H1 (cell line): ENCODE data around the gene WDFY4. TPM values are rescaled to one million over a fixed set of nuclear protein-coding genes. Genes with fewer than 3 reads are reported as not detected.

Experiments
- CTCF ChIA-PET: fragments of 300-600 bp; sonication (Branson Sonifier 250); formaldehyde crosslinking; loops from one replicate; lab custom pipeline; 2021; ENCODE audit not compliant: partially characterized antibody; lab: Charles Lee
- POLR2A ChIA-PET: fragments of 300-600 bp; sonication (Branson Sonifier 250); formaldehyde crosslinking; loops from one replicate; lab custom pipeline; 2021; ENCODE audit warnings: inconsistent platforms; ENCODE audit not compliant: partially characterized antibody; lab: Charles Lee
- DNase-seq, 2 experiments: peaks; one replicate each; pipeline versions ENCODE4 v3.0.0 to v3.0.0-alpha.2; 2010 to 2022; ENCODE audit warnings: low spot score in 2 of 2, low read depth in 1 of 2, mixed read lengths in 1 of 2
- FAIRE-seq: peaks from 2 replicates; lab custom pipeline; 2011; peaks lifted over from hg19 to GRCh38; lab: Jason Lieb, UNC
- H2AFZ ChIP-seq: 2 replicates; pipeline ENCODE4 v1.8.1; 2012; ENCODE audit warnings: low read length, inconsistent platforms
- H2AK5ac ChIP-seq: 2 replicates; pipeline ENCODE4 v1.6.1; 2013; ENCODE audit warnings: low read depth, low read length
- H2BK120ac ChIP-seq: replicated peaks from 2 replicates; pipeline ENCODE3; 2013; ENCODE audit warnings: low read depth, low read length, inconsistent platforms
- H2BK12ac ChIP-seq: 2 replicates; pipeline ENCODE4 v1.6.1; 2013; ENCODE audit warnings: low read depth, low read length
- H2BK15ac ChIP-seq: 2 replicates; pipeline ENCODE4 v1.6.1; 2013; ENCODE audit warnings: low read length
- H2BK20ac ChIP-seq: 2 replicates; pipeline ENCODE4 v1.6.1; 2013; ENCODE audit warnings: low read length
- H2BK5ac ChIP-seq: 2 replicates; pipeline ENCODE4 v1.6.1; 2013; ENCODE audit warnings: low read depth, low read length
- H3K14ac ChIP-seq: 2 replicates; pipeline ENCODE4 v1.6.1; 2013; ENCODE audit warnings: inconsistent platforms; ENCODE audit not compliant: insufficient read length
- H3K18ac ChIP-seq: 2 replicates; pipeline ENCODE4 v1.6.1; 2013; ENCODE audit warnings: low read length; ENCODE audit errors: extremely low read depth
- H3K23ac ChIP-seq: 2 replicates; pipeline ENCODE4 v1.6.1; 2013; ENCODE audit warnings: inconsistent platforms; ENCODE audit not compliant: insufficient read length
- H3K23me2 ChIP-seq: 2 replicates; pipeline ENCODE4 v1.6.1; 2013; ENCODE audit warnings: low read depth, low read length
- H3K27ac ChIP-seq: 2 replicates; pipeline ENCODE4 v1.6.1; 2011; ENCODE audit warnings: low read depth, low read length, inconsistent platforms
- H3K27me3 ChIP-seq, 4 experiments: replicated peaks in 1 of 4; 1 replicate in 1 of 4; 2 replicates in 3 of 4; pipeline versions ENCODE4 v1.6.1 to v1.8.1; 2011 to 2013; ENCODE audit warnings: low read length in 3 of 4, mild to moderate bottlenecking in 3 of 4, inconsistent platforms in 2 of 4, mixed read lengths in 2 of 4, moderate library complexity in 1 of 4; ENCODE audit not compliant: control insufficient read depth in 3 of 4, insufficient read depth in 3 of 4; ENCODE audit errors: extremely low read depth in 1 of 4
- H3K36me3 ChIP-seq, 4 experiments: 2 replicates each; pipeline versions ENCODE4 v1.6.1 to v1.8.1; 2011 to 2013; ENCODE audit warnings: mild to moderate bottlenecking in 4 of 4, low read length in 3 of 4, moderate library complexity in 2 of 4, control low read depth in 1 of 4, inconsistent platforms in 1 of 4; ENCODE audit not compliant: insufficient read depth in 4 of 4, control insufficient read depth in 2 of 4
- H3K4ac ChIP-seq: replicated peaks from 2 replicates; pipeline ENCODE3; 2013; ENCODE audit warnings: low read length, low read depth, mixed read lengths, inconsistent platforms; ENCODE audit not compliant: insufficient read length
- H3K4me1 ChIP-seq, 4 experiments: replicated peaks in 1 of 4; 1 replicate in 1 of 4; 2 replicates in 3 of 4; pipeline versions ENCODE4 v1.6.1 to v1.8.1; 2011 to 2013; ENCODE audit warnings: low read length in 3 of 4, inconsistent platforms in 2 of 4, mixed read lengths in 1 of 4; ENCODE audit not compliant: insufficient read depth in 4 of 4, control insufficient read depth in 3 of 4
- H3K4me2 ChIP-seq, 2 experiments: 2 replicates each; pipeline versions ENCODE4 v1.6.1 to v1.8.1; 2011 to 2013; ENCODE audit warnings: low read depth in 2 of 2, low read length in 2 of 2, control low read depth in 1 of 2, inconsistent platforms in 1 of 2, mild to moderate bottlenecking in 1 of 2; ENCODE audit not compliant: insufficient read depth in 1 of 2
- H3K4me3 ChIP-seq, 4 experiments: fragments of 200-600, 300-600 bp in 1 of 4; sonication (generic), shearing (Covaris generic), sonication (Bioruptor Twin) in 1 of 4; 2 replicates each; pipeline versions ENCODE4 v1.5.1 to v1.8.1; 2011 to 2016; ENCODE audit warnings: low read length in 4 of 4, low read depth in 3 of 4, control low read depth in 2 of 4, inconsistent platforms in 2 of 4, mild to moderate bottlenecking in 2 of 4, mixed read lengths in 1 of 4, moderate library complexity in 1 of 4; ENCODE audit not compliant: insufficient read depth in 2 of 4; ENCODE audit errors: extremely low read depth in 1 of 4
- H3K56ac ChIP-seq: replicated peaks from 2 replicates; pipeline ENCODE3; 2013; ENCODE audit warnings: low read depth, mild to moderate bottlenecking, mixed read lengths, low read length, inconsistent platforms; ENCODE audit not compliant: insufficient read length
- H3K79me1 ChIP-seq: 2 replicates; pipeline ENCODE4 v1.6.1; 2013; ENCODE audit warnings: low read depth, low read length, control low read depth
- H3K79me2 ChIP-seq, 2 experiments: 2 replicates each; pipeline versions ENCODE4 v1.6.1 to v1.8.1; 2012 to 2013; ENCODE audit warnings: low read length in 2 of 2, mild to moderate bottlenecking in 2 of 2, inconsistent platforms in 1 of 2; ENCODE audit not compliant: insufficient read depth in 2 of 2, control insufficient read depth in 1 of 2
- H3K9ac ChIP-seq, 4 experiments: replicated peaks in 1 of 4; 1 replicate in 1 of 4; 2 replicates in 3 of 4; pipeline versions ENCODE4 v1.6.1 to v1.8.1; 2011 to 2013; ENCODE audit warnings: low read depth in 3 of 4, low read length in 3 of 4, control low read depth in 2 of 4, mild to moderate bottlenecking in 2 of 4, moderate library complexity in 2 of 4, inconsistent platforms in 1 of 4; ENCODE audit errors: extremely low read depth in 1 of 4
- H3K9me3 ChIP-seq, 2 experiments: 2 replicates each; pipeline versions ENCODE4 v1.6.1 to v1.8.1; 2012 to 2013; ENCODE audit warnings: mild to moderate bottlenecking in 2 of 2, moderate library complexity in 2 of 2, control low read depth in 1 of 2, inconsistent platforms in 1 of 2, low read depth in 1 of 2, low read length in 1 of 2, mixed read lengths in 1 of 2; ENCODE audit not compliant: insufficient read depth in 2 of 2
- H4K20me1 ChIP-seq, 2 experiments: replicated peaks in 1 of 2; 2 replicates each; pipeline versions ENCODE3 to v1.8.1; 2011 to 2013; ENCODE audit warnings: inconsistent platforms in 2 of 2, low read length in 2 of 2, mild to moderate bottlenecking in 1 of 2; ENCODE audit not compliant: insufficient read depth in 2 of 2, control insufficient read depth in 1 of 2
- H4K5ac ChIP-seq: 2 replicates; pipeline ENCODE4 v1.6.1; 2013; ENCODE audit warnings: low read length, low read depth, mixed read lengths, inconsistent platforms; ENCODE audit not compliant: insufficient read length
- H4K8ac ChIP-seq: 2 replicates; pipeline ENCODE4 v1.8.0; 2013; ENCODE audit warnings: mild to moderate bottlenecking, moderate library complexity, low read length, inconsistent platforms; ENCODE audit not compliant: insufficient read depth; ENCODE audit errors: extremely low read depth
- H4K91ac ChIP-seq: replicated peaks from 2 replicates; pipeline ENCODE3; 2013; ENCODE audit warnings: low read length, mixed read lengths, inconsistent platforms; ENCODE audit not compliant: insufficient read length
- POLR2A ChIP-seq, 2 experiments: IDR thresholded peaks; 1 replicate in 1 of 2; 2 replicates in 1 of 2; pipeline ENCODE4 v1.6.1; 2011; ENCODE audit warnings: low read depth in 2 of 2, low read length in 2 of 2, mild to moderate bottlenecking in 2 of 2; ENCODE audit errors: control extremely low read depth in 1 of 2
- POLR2AphosphoS5 ChIP-seq: IDR thresholded peaks from 2 replicates; pipeline ENCODE4 v1.6.1; 2011; ENCODE audit warnings: low read depth, low read length
- RAD21 ChIP-seq, 2 experiments: IDR thresholded peaks in 1 of 2; conservative IDR thresholded peaks in 1 of 2; 2 replicates each; pipeline ENCODE4 v1.6.1; 2011; ENCODE audit warnings: low read depth in 2 of 2, low read length in 2 of 2, improper control_type of control experiment in 1 of 2, inconsistent platforms in 1 of 2, mild to moderate bottlenecking in 1 of 2, moderate library complexity in 1 of 2
- SIRT6 ChIP-seq: IDR thresholded peaks from one replicate; pipeline ENCODE4 v1.7.1; 2012; ENCODE audit warnings: low read length, inconsistent platforms
- SP1 ChIP-seq: IDR thresholded peaks from 2 replicates; pipeline ENCODE4 v1.6.1; 2011; ENCODE audit warnings: low read depth, low read length
- WGBS, 2 experiments: shearing (Covaris generic) in 1 of 2; methylation state at CpG; one replicate each; pipeline versions ENCODE4 v1.1.6 to v1.1.7; 2013 to 2015; ENCODE audit warnings: low lambda C conversion rate in 2 of 2, mixed read lengths in 2 of 2, inconsistent platforms in 1 of 2, low coverage in 1 of 2, missing lambda C conversion rate in 1 of 2; ENCODE audit not compliant: insufficient replicate concordance in 2 of 2, insufficient coverage in 1 of 2, insufficient read length in 1 of 2; ENCODE audit errors: extremely low coverage in 1 of 2, missing lambda C conversion rate in 1 of 2; 5-methylcytosine and 5-hydroxymethylcytosine counted together
- polyA plus RNA-seq, 7 experiments: library from polyadenylated mRNA; depleted of rRNA in 3 of 7; stranded (reverse) in 5 of 7; unstranded in 2 of 7; fragments of >200 nt in 5 of 7; fragments of 200-250 nt in 2 of 7; gene quantifications; 1 replicate in 5 of 7; 2 replicates in 1 of 7; 4 replicates in 1 of 7; pipeline versions ENCODE4 v1.2.1 to v1.2.3, GENCODE V29; 2011 to 2013; ENCODE audit warnings: missing spikeins in 2 of 7, mixed read lengths in 2 of 7
- total RNA-seq: library from RNA; stranded (reverse); fragmentation: NEBNext Ultra II Directional; extraction: Animal tissue kit (Norgen Biotek cat#: 25700); gene quantifications from 2 replicates; pipeline ENCODE4 v1.2.1, GENCODE V29; 2021

The WDFY4 gene
- total and polyA plus RNA-seq, 2 of the 8 experiments (the other 6 are each of a cell fraction or from before 2014, with no cell fraction given), result not detected

DNA sequence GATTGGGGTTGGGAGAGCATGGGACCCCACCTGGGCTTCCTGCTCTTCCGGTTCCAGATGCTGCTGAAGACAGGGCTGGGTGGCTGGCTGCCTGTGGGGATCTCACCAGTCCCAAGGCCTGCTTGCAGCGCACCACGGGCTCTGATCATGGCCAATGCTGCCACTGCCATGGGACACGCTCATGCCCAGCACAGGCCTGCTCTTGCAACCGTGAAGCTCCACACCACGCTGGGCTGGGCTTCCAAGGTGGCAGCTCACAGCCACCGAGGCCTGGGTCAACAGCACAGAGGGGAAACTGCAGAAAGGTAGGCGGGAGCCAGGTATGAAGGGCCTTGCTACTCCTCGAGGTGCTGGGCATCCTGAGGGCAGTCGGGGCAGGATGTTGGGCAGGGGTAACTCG is 327.1 kb downstream of the WDFY4 start:
- CTCF ChIA-PET, result interaction anchor here (1.9 kb wide), 1 partner anchor 150 kb away, joined by 6 read pairs; no protein-coding TSS in a partner anchor
- Histone ChIP-seq H3K4me1 (no peaks in the 10 kb centered on the region), H2AK5ac (no peak overlapping the region), H3K36me3 (no peaks in the 10 kb centered on the region), H3K27ac (no peak overlapping the region), H3K27me3 (no peaks in the 10 kb centered on the region; a peak in 1 of 7 replicates), H2BK120ac (no peak overlapping the region), H3K23me2 (no peaks in the 10 kb centered on the region), H2BK12ac (no peak overlapping the region), H4K20me1 (no peaks in the 10 kb centered on the region), H3K9ac (no peak overlapping the region), H2AFZ (no peak overlapping the region), H3K14ac (no peak overlapping the region), H3K4me2 (no peak overlapping the region), H3K56ac (no peak overlapping the region), H2BK5ac (no peak overlapping the region), H4K91ac (no peak overlapping the region), H4K5ac (no peak overlapping the region), H3K79me1 (no peaks in the 10 kb centered on the region), H3K23ac (no peak overlapping the region), H3K18ac (no peak overlapping the region; the same call in 1 of the 2 replicates), H3K4ac (no peak overlapping the region), H3K4me3 (no peak overlapping the region), H3K9me3 (no peaks in the 10 kb centered on the region), H2BK15ac (no peak overlapping the region), H3K79me2 (no peaks in the 10 kb centered on the region), H4K8ac (no peak overlapping the region), H2BK20ac (no peak overlapping the region)
- POLR2A ChIA-PET, result no interaction called here
- no peak for DNase-seq
- 98% methylated on average over 11 of the region's 11 CpGs; no CpG with 5 or more reads in 1 of the 2 experiments for WGBS, 2 experiments
- no peak for FAIRE-seq
- no peak for TF ChIP-seq RAD21 (IDR thresholded peaks at IDR 0.05 in 1 of 2, conservative IDR thresholded peaks at IDR 0.05 in 1 of 2; ENCODE audit: low read depth in 2 of 2, low read length in 2 of 2)
- TF ChIP-seq SIRT6, result no peak
- TF ChIP-seq POLR2AphosphoS5, result no peak
- no peak for TF ChIP-seq POLR2A (IDR thresholded peaks at IDR 0.05; ENCODE audit: control extremely low read depth in 1 of 2, low read depth in 2 of 2, low read length in 2 of 2)
- no peak for TF ChIP-seq SP1
